ENCODE measurements around the gene FAM110C. TPM values are rescaled to one million over a fixed set of nuclear protein-coding genes. Genes with fewer than 3 reads are reported as not detected.

Gene FAM110C
- total RNA-seq, 2 donors from 2014 or later, result 20.1 to 24.6 TPM

DNA sequence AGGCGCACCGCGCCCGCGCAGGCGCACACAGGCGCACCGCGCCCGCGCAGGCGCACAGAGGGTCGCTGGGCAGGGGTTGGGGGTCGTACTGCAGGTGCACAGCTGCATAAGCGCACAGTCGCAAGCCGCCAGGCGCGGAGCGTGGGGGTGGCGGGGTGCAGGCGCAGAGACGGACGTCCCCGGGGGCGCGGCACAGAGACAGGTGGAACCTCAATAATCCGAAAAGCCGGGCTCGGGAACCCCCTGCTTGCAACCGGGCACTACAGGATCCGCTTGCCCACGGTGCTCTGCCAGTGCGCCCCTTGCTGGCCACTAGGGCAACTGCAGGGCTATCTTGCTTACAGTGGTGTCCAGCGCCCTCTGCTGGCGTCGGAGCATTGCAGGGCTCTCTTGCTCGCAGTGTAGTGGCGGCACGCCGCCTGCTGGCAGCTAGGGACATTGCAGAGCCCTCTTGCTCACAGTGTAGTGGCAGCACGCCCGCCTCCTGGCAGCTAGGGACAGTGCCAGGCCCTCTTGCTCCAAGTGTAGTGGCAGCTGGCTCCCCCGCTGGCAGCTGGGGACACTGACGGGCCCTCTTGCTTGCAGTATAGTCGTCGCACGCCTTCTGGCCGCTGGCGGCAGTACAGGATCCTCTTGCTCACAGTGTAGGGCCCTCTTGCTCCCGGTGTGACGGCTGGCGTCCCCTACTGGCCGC lies 34.9 kb downstream of the FAM110C start:
- no peak overlapping the region for H3K27ac ChIP-seq
- H3K9ac ChIP-seq (ENCODE audit: low read depth in 2 of 2, low read length in 2 of 2), result no peak overlapping the region
- H3K4me1 ChIP-seq, result no peaks in the 10 kb centered on the region
- no peaks in the 10 kb centered on the region for H3K36me3 ChIP-seq
- no peaks in the 10 kb centered on the region for H3K27me3 ChIP-seq
- no peaks in the 10 kb centered on the region for H3K9me3 ChIP-seq
- DNase-seq, result peak; percentile 79
- no peak overlapping the region for H3K4me3 ChIP-seq
- TF ChIP-seq CTCF (IDR thresholded peaks at IDR 0.05), result peak; percentile 55
- intact Hi-C loops (cut with DNase I), result no loop called here

DNA sequence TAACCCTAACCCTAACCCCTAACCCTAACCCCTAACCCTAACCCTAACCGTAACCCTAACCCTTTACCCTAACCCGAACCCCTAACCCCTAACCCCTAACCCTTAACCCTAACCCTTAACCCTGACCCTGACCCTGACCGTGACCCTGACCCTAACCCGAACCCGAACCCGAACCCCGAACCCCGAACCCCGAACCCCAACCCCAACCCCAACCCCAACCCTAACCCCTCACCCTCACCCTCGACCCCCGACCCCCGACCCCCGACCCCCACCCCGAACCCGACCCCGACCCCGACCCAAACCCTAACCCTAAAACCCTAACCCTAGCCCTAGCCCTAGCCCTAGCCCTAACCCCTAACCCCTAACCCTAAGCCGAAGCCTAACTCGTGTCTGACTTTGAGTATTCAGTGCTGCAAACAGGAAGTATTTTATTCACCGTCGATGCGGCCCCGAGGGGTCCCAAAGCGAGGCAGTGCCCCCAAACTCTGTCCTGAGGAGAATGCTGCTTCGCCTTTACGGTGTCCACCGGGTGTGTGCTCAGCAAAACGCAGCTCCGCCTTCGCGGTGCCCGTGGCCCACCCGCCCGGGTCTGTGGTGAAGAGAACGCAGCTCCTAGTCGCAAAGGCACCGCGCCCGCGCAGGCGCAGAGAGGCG lies 36.0 kb downstream of the FAM110C start:
- DNase-seq, result no peak
- H3K36me3 ChIP-seq, result no peaks in the 10 kb centered on the region
- no peak for TF ChIP-seq CTCF (IDR thresholded peaks at IDR 0.05)
- H3K4me1 ChIP-seq, result no peaks in the 10 kb centered on the region
- H3K9ac ChIP-seq (ENCODE audit: low read depth in 2 of 2, low read length in 2 of 2), result no peak overlapping the region
- no peaks in the 10 kb centered on the region for H3K27me3 ChIP-seq
- no peak overlapping the region for H3K4me3 ChIP-seq
- no peak overlapping the region for H3K27ac ChIP-seq
- H3K9me3 ChIP-seq, result no peaks in the 10 kb centered on the region
- intact Hi-C loops (cut with DNase I), result no loop called here

Other genes starting within 250 kb of the FAM110C start
- 100 to 1,000 TPM; 116 to 139 TPM for gene SH3YL1, start 217.5 kb upstream of the FAM110C start, total RNA-seq
- gene ACP1, start 218.4 kb upstream of the FAM110C start, total RNA-seq, result 100 to 1,000 TPM in 1 of 2 donors, 10 to 100 TPM in 1; 92.5 to 106 TPM
- 1 to 10 TPM in 1 of 2 donors, under 1 TPM in 1; 0.72 to 3.3 TPM for gene ALKAL2, start 241.6 kb upstream of the FAM110C start, total RNA-seq